GM21360 (cell line): Measurements from ENCODE around the gene SPINT1.
"Not testable (repeated sequence)": the region's sequence is repeated elsewhere in the genome, so short reads cannot be mapped to it uniquely, and the experiment has no call there.

Experiments
- ATAC-seq: cut with Tn5 transposase; IDR thresholded peaks from one replicate; pipeline ENCODE4 v1.9.1; 2021; ENCODE audit warnings: mild to moderate bottlenecking, moderate library complexity; ENCODE audit not compliant: unreplicated experiment

SPINT1 gene

GRCh38 chr15:40857601-40858341, 13.9 kb downstream of the SPINT1 start:
- ATAC-seq: no peak

DNA sequence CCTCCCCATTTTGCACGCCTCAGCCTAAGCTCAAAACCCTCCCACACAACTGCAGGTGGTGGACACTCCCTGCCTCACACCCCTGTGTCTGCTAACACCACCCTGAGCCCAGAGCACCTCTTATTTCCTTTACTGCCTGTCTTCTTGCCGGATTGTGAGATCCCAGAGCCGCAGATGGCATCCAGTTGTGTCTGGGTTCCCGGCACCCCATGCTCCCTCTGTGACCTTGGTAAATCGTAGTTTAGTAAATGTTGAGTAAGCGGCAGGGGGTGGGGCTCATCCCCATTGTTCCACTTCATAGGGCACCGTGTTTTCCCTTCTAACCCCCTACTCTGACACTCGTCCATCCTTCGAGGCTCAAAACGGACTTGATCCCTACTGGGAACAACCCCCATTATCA, 14.9 kb downstream of the SPINT1 start:
- ATAC-seq: no peak

DNA sequence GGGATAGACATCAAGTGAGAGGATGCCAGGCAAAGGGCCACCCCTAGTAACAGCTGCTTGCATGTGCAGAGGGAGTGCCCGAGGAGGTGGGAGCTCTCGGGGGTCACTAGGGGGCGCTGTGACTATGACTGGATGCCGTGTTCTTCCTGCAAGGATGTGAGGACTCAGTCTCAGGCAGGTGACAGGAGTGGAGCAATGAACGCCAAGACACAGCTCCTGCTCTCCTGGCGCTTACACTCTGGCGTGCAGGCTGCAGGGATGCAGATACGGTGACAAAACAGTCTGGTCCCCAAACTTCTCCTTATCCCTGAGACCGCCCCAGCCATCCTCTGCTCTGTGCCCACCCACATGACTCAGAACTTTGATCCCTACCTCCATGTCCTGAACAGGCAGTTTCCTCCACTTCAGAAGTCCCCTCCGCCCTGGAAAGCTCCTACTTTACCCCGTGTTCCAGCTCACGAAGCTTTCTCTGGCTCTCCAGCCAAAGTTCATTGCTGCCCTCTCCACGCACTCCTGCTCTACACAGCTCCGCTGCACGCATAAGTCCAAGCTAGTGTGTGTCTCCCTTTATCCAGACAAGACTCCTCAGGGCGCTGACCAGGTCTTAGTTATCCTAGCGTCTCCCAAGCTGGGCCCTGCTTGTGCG, 15.5 kb downstream of the SPINT1 start:
- no peak for ATAC-seq

GRCh38 chr15:40861147-40861546, 17.3 kb downstream of the SPINT1 start:
- not testable (repeated sequence) for ATAC-seq

DNA sequence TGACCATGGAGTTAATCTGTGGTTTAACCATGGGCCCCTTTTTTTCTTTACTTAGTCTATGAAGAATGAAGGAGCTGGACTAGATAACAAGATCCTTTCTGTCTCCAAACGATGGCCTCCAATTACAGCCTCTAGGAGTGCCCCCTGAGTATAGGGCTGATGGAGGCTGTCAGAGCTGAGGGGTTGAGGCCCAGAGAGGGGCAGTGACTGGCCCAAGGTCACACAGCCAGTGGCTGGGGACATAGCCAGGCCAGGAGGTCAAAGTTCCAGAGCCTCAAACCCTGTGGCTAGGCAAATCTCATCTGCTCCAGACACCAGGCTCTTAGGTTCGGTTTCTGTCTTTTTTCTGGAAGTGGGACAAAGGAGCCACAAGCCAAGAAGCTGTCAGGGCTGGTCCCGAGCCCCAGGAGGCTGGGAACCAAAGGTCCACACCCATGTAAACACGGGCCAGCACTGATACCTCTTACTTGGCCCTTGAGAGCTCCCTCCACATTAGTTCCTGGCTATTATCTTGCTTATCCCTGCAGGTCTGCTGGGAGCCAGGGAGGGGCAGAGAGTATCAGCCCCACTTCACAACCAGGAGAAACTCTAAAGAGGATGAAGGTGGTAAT, 19.9 kb downstream of the SPINT1 start:
- ATAC-seq: no peak

- ATAC-seq: no peak
These were observed 23.4 kb downstream of the SPINT1 start for GRCh38 chr15:40867199-40867598.

GRCh38 chr15:40869686-40870085, 25.8 kb downstream of the SPINT1 start:
- no peak for ATAC-seq

DNA sequence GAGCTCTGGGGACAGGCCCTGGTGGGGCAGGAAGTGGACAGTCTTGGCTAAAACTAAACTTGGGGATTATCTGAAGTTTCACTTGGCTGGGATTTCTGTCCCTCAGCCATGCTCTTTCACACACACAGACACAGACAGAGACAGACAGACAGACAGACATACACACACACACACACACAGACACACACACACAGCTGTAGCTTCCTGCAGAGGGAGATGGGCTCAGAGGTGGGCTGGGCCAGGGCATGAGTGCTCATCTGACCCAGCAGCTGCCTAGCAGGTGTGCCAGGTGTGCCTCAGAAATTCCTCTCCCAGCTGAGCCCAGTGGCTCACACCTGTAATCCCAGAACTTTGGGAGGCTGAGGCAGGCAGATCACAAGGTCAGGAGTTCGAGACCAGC, 26.9 kb downstream of the SPINT1 start:
- no peak for ATAC-seq

GRCh38 chr15:40871749-40872617, 28.1 kb downstream of the SPINT1 start:
- peak; percentile 41 for ATAC-seq

DNA sequence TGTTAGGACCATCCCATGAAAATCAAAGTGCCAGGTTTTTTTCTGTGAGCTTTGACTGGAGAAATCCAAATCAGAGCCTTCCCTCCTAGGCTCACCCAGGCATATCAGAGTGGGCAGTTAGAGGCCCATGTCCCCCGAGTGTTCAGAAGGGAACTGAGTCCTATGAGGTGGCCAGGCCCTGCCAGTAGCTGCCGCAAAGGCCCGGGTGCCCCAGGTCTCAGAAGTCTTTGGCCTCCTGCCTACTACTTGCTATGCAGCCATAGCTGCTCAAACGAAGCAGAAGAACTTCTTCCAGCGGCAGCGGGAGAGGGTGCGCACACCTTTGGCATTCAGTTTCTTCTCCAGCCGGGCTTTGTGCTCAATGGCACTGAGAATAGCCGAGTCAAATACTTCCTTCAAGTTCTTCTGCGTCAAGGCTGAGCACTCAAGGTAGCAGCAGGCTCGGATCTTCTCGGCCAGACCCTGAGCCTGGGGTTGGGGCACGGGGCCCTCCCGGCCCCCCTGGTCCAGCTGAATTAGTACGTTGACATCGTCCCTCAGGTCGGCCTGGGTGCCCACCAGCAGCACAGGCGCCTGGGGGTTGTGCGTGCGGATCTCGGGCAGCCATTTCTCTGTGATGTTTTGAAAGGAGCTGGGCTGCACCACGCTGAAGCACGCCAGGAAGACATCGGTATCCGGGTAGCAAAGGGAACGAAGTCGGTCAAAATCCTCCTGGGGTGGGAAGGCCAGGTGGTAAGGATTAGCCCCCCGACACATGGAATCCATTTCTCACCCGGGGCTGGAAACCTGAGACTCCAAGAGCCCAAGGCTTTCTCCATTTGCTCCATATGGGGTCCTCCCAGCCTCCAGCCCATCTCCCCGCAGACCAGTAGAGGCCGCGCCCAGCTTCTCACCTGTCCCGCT, 29.2 kb downstream of the SPINT1 start:
- ATAC-seq: no peak

DNA sequence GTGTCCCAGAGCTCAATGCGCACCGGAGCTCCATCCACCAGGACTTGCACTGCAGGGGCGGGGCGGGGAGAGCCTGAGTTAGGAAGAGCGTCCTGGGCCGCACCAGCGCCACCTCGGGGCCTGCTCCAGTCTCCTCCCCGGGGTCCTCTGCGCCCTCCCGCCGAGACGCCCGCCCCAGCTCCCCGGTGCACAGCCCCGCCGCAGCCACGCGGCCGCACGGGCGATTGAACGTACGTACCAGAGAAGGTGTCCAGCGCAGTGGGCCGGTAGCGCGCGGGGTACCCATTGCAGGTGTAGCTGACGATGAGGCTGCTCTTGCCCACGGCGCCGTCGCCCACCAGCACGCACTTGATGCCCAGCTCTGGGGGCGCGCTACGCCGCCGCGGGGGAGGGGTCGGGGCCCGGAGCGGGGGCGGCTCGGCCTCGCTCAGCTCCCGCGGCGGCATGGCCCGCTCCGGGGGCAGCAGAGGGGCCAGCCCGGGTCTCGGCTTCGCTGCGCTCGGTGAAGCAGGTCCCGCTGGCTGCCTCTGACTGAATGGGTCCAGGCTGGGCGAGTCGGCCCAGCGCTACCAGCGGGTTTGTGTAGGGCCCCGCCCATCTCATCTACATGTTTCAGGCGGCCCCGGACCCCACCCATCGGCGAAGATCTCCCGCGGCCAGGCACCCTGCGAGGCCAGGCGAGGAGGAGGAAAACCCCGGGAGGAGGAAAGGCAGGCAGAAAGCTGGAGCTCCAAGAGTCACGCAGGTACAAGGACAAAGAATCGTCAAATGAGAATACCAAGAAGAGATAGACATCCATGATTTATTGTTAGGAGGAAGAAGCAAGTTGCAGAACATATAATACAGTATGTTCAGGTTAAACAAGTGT, 30.1 kb downstream of the SPINT1 start, which contains the start of gene RHOV:
RHOV (minus strand) TSS at position 541 of the 868 bp plus-strand sequence; CDS start at position 446, 95 bp downstream.
- peak; percentile 49 for ATAC-seq

DNA sequence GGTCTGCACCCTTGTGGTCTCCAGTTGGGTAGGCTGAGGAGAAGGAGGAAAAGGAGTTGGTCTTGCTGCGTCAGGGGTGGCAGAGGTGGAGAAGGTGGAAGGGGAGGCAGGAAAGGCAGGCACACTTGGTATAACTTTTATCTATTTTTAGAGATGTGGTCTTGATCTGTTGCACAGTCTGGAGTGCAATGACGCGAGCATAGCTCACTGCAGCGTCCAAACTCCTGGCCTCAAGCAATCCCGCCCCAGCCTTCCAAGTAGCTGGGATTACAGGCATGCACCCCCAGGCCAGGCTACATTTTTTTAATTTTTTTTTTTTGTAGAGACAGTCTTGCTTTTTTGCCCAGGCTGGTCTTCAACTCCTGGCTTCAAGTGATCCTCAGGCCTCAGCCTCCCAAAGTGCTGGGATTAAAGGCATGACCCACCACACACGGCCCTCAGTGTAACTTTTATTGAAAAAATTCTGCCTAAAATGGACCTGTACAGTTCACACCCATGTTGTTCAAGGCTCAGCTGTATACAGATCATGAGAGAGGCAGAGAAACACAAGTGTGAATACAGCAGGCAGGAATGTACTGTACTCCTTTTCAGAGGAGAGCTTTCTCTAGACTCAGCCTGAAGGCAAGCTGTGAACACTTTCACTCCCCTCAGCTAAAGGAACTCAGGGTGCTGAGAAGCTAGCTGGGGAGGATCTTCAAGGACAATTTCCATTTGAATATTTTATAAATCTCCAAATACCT, 32.3 kb downstream of the SPINT1 start:
- ATAC-seq: no peak

DNA sequence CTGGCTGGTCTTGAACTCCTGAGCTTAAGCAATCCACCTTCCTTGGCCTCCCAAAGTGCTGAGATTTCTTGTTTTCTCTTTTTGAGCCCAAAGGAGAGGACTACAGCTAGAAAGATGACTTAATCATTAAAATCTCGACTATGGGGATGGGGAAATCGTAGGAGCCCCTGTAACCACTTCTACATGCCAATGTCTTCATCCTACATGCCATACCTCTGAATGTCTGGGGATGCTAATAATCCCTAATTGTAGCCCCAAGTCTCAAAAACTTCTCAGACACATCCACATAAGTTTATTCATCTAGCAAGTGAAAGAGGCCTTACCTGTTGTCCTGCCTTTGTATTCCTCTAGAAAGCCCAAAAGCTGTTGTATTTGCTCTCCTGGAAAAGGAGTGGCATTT, 33.8 kb downstream of the SPINT1 start:
- ATAC-seq: no peak

GRCh38 chr15:40878785-40879184, 34.9 kb downstream of the SPINT1 start:
- peak; percentile 45 for ATAC-seq

DNA sequence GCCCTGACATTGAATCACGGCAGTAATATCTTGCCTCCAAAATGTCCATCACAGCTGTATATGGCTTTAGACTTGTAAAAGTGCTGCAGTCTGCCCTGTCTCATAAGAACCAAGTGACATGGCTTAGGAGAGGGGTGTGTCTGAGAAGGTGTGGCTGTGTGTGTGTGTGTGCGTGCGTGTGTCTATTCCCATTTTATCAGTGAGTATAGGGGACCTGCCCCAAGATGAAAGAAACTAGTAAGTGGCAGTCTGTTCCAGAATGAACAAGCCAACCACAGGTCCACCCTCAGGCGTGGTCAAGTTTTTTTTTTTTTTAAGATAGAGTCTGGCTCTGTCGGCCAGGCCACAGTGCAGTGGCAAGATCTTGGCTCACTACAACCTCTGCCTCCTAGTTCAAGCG, 35.8 kb downstream of the SPINT1 start:
- ATAC-seq: no peak

GRCh38 chr15:40881351-40881750, 37.5 kb downstream of the SPINT1 start:
- no peak for ATAC-seq

DNA sequence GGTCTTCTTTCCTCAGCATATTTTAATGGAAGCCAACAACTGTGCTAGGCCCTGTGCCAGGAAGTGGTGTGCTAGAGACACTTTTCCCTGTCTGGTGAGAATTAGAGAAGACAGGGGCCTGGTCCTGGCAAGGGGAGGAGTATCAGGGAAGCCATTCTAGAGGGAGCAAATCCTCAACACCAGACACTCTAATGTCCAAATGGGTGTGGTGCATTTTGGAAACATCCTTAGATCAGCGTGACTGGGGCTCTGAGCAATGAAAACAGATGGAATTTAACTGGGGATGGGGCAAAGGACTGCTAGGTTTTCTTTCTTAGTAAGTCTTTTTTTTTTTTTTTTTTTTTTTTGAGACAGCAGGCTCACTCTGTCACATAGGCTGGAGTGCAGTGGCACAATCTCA, 42.7 kb downstream of the SPINT1 start:
- ATAC-seq: no peak

DNA sequence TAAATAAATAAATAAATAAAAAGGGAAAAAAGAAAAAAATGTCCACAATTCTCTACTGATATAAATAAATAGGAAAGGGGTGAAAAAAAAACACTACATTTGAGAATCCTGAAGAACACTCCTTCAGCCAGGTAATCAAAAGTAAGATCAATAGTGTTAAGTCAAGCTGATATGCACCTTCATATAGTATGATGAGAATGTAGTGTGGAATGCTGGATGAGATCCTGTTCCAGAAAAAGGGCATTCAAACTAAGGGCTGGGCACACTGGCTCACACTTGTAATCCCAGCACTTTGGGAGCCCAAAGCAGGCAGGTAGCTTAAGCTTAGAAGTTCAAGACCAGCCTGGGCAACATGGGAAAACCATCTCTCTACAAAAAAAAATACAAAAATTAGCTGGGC, 45.3 kb downstream of the SPINT1 start:
- no peak for ATAC-seq
